SH-SY5Y (cell line): Measurements from ENCODE around the gene TBC1D14.

Experiments used
- GATA2 ChIP-seq: IDR thresholded peaks from 2 replicates; pipeline ENCODE4 v1.6.1; 2011; ENCODE audit warnings: mild to moderate bottlenecking, low read depth, low read length
- GATA3 ChIP-seq: IDR thresholded peaks from 2 replicates; pipeline ENCODE4 v1.6.1; 2011; ENCODE audit warnings: low read depth, mild to moderate bottlenecking, low read length, moderate library complexity

TBC1D14 gene

GRCh38 chr4:7041801-7042502 is 132.3 kb downstream of the TBC1D14 start:
- TF ChIP-seq GATA3 (no peak), GATA2 (no peak)

GRCh38 chr4:7042503-7043283 is 133.1 kb downstream of the TBC1D14 start:
- TF ChIP-seq GATA3: no peak
- no peak for TF ChIP-seq GATA2

GRCh38 chr4:7043284-7044136 is 133.9 kb downstream of the TBC1D14 start, which contains the start of gene TADA2B:
Gene TADA2B, plus strand, starts transcription at chr4:7043372. Its CDS starts 208 bp downstream, at chr4:7043580.
- no peak for TF ChIP-seq GATA2
- no peak for TF ChIP-seq GATA3

- TF ChIP-seq GATA2 (no peak), GATA3 (no peak)
Observed at GRCh38 chr4:7044137-7044930, 134.7 kb downstream of the TBC1D14 start.

GRCh38 chr4:7045553-7045952 is 135.9 kb downstream of the TBC1D14 start:
- TF ChIP-seq GATA2 (no peak), GATA3 (no peak)

GRCh38 chr4:7045961-7046921 is 136.6 kb downstream of the TBC1D14 start:
- TF ChIP-seq GATA3 (no peak), GATA2 (no peak)

GRCh38 chr4:7046971-7047370 is 137.3 kb downstream of the TBC1D14 start:
- TF ChIP-seq GATA2 (no peak), GATA3 (no peak)

GRCh38 chr4:7048642-7049041 is 139.0 kb downstream of the TBC1D14 start:
- TF ChIP-seq GATA3: no peak
- TF ChIP-seq GATA2: no peak

- TF ChIP-seq GATA2: no peak
- no peak for TF ChIP-seq GATA3
Observed at GRCh38 chr4:7049295-7049694, 139.7 kb downstream of the TBC1D14 start.

GRCh38 chr4:7049739-7050138 is 140.1 kb downstream of the TBC1D14 start:
- TF ChIP-seq GATA2: no peak
- no peak for TF ChIP-seq GATA3

- TF ChIP-seq GATA3 (no peak), GATA2 (no peak)
Observed at GRCh38 chr4:7050481-7051143, 141.0 kb downstream of the TBC1D14 start.

GRCh38 chr4:7051144-7051495 is 141.5 kb downstream of the TBC1D14 start:
- TF ChIP-seq GATA3: no peak
- no peak for TF ChIP-seq GATA2

GRCh38 chr4:7051905-7052304 is 142.3 kb downstream of the TBC1D14 start:
- TF ChIP-seq GATA2 (no peak), GATA3 (no peak)
